A549 treated with AZD9567 at 1 μM for 4 hours (cell line): ENCODE measurements around the gene POM121L2. TPM values are rescaled to one million over a fixed set of nuclear protein-coding genes. Genes with fewer than 3 reads are reported as not detected.

Source experiments
- total RNA-seq: library from RNA; stranded (reverse); fragments of 200-300 nt; extraction: Qiagen RNA extraction; gene quantifications from 5 replicates; pipeline ENCODE4 v1.2.3, GENCODE V29; 2022; ENCODE audit not compliant: insufficient read depth

Gene POM121L2
- not detected in 5 replicates for total RNA-seq

GRCh38 chr6:27312146-27312949 lies at the start of gene POM121L2:
TSS of gene POM121L2 (minus strand) at chr6:27312273. CDS start at chr6:27312170, 103 bp downstream.

Other genes with a start within 250 kb of the POM121L2 start
- 2.8 to 6.5 TPM (median 3.9 TPM) in 5 replicates for gene PRSS16, start 64.6 kb downstream of the POM121L2 start, total RNA-seq
- 0.15 to 0.22 TPM (median 0.21 TPM) in 4 of 5 replicates, not detected in the other for gene ZNF391, start 76.5 kb upstream of the POM121L2 start, total RNA-seq
- 2.3 to 2.9 TPM (median 2.6 TPM) in 5 replicates for gene ZNF184, start 160.8 kb upstream of the POM121L2 start, total RNA-seq